HUDEP-2 (cell line): ENCODE results near the gene NFILZ.

ENCODE experiments used
- DNase-seq, 76 experiments: peaks; one replicate each; lab custom pipeline; 2025; ENCODE audit not compliant: unreplicated experiment in 76 of 76; lab: John Stamatoyannopoulos, UW

NFILZ gene

DNA sequence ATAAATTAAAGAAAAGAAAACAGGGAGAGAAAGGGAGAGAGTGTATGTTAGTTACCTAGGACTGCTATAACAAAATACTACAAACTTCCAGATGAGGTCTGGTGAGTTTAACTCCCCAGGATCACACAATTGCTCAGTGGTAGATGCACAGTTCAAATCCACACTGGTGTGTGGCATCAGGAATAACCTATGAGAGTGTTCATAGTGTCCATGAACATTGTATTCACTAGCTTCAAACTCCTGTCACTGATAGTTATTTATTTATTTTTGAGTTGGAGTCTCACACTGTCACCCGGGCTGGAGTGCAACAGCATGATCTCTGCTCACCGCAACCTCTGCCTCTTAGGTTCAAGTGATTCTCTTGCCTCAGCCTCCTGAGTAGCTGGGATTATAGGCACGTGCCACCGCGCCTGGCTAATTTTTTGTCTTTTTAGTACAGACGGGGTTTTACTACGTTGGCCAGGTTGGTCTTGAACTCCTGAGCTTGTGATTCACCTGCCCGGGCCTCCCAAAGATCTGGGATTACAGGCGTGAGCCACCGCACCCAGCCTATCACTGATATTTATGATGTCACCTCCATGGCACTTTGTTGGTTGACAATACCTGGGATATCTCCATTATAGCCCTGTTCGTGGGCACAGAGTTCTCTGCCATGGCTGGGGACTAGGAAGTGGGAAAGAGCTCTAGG is at the start of gene NFILZ:
TSS of gene NFILZ (plus strand) at position 638 of the 688 bp plus-strand sequence. CDS start 46,133 bp downstream, outside the sequence.
- DNase-seq, result no peak

GRCh38 chr19:8580710-8581281 is 49.6 kb upstream of the NFILZ start:
- peak in 68 of 76 experiments; percentile 24 to 88 (median 72) for DNase-seq

DNA sequence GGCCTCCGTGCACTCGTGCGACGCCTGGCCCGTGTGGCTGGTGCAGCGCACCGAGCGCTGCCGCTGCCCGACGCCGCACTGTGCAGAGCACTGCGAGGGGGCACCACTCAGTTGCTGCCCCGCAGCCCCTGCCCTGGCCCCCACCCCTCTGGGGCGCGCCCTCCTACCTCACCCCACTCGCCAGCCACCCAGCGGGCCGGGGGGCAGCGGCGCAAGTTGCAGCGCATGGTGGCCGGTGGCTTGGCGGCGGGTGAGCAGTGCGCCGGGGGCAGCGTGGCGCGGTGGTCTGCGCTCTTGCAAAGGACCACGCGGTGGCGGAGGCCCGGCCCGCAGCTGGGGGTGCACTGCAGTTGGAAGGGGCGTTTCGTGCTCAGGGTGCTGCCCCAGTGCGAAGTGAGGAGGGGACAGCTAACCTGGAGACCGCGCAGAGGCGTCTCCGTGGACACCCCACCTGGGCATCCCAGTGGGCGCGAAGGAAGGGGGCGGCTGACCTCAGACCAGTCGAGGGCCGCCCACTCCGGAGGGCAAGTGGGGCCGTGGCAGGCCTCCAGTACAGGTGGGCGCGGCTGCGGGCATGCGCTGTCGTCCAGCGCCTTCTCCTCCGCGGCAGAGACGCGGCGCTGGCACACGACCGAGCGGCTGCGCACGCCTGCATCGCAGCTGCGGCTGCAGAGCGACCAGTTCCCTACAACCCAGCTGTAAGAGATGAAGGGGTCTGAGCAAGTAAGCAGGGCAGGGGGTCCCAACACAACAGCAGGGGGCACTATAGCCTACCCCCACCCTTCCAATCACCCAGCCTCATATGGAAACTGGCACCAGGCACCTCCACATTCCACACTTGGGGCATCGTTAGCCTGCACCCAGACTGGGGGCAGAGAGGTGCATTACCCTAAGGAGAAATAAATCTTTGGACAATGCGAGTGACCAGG is 45.2 kb upstream of the NFILZ start:
- DNase-seq, result no peak

GRCh38 chr19:8585894-8586750 is 44.3 kb upstream of the NFILZ start:
- DNase-seq, result peak in 58 of 76 experiments; percentile 14 to 83 (median 58)

GRCh38 chr19:8589177-8589714 is 41.2 kb upstream of the NFILZ start:
- no peak for DNase-seq

- DNase-seq, result peak in 70 of 76 experiments; percentile 33 to 95 (median 82)
Observed at GRCh38 chr19:8592231-8593009, 38.0 kb upstream of the NFILZ start.

- DNase-seq, result no peak
Observed at GRCh38 chr19:8593931-8594330, 36.5 kb upstream of the NFILZ start.

- DNase-seq, result no peak
Observed at GRCh38 chr19:8595651-8596050, 34.8 kb upstream of the NFILZ start.

- DNase-seq, result no peak
Observed at GRCh38 chr19:8596168-8596567, 34.3 kb upstream of the NFILZ start.

- no peak for DNase-seq
Observed at GRCh38 chr19:8600064-8600463, 30.4 kb upstream of the NFILZ start.

DNA sequence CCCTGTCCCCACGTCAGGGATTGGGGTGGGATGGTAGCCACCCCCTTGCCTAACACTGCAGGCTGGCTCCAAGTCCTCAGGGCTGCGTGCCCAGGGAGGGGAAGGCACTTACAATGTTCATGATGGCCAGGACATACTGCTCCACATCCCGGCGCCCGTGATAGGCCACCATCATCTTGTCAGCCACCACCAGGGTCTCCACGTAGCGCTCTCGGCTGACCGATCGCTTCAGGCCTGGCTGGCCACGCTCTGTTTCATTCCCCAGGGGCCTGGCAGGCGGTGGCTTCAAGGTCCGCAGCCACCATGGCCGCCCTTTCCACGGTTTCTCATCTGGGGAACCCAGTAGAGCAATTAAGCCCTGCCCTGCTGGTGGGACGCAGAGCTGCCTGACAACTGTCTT is 29.6 kb upstream of the NFILZ start:
- DNase-seq, result no peak

DNA sequence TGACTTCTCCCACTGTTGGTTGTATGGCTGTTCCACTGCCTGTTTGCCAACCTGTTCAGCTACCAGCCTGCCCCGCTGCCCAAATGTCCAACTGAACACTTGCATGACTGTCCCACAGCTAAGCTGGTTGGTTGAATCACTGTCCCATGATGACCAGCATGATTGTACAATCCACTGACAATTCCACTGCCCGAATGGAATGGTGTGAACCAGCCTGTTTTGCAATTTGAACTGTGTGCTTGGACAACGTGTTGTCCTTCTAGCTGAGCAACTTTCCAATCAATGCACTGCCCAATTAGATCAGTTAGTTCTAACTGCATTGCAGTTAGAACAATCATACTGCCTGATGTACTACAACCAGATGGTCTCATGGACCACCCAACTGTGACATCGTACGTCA is 28.6 kb upstream of the NFILZ start:
- no peak for DNase-seq

DNA sequence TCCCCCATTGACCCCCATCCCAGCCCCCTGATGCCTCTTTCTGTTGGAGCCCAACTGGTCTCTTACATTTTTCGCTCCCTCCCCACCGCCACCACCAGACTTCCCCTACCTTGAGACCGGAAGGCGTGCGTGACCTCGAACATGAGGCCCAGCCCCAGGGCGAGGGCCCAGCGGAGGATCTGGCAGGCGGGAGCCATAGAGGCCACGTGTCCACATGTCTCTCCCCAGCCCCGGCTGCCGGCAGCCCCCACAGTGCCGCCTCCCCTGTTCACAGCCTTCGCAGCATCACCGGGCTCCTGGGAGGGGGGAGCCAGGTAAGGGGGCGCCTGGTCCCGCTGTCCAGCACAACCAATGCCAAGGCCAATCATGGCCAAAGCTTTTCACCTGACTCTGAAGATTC is 24.9 kb upstream of the NFILZ start:
- no peak for DNase-seq

- DNase-seq, result peak in 27 of 76 experiments; percentile 6 to 62 (median 27)
Observed at GRCh38 chr19:8607386-8607785, 23.0 kb upstream of the NFILZ start.

DNA sequence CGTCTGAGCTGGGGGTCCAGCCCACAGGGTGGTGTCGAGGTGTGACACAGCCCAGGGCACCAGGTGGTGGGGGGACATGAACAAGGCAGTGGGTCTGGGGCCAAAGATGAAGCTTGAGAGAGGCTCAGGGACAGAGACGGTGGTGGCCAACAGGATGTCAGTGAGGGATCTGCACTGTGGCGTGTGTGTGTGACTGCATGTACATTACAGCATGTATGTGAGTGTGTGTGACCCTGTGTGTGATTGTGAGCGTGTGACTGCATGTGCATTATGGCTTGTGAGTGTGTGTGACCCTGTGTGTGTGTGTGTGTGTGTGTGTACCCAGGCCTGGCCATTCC is 21.5 kb upstream of the NFILZ start:
- no peak for DNase-seq

GRCh38 chr19:8609279-8610040 is 21.0 kb upstream of the NFILZ start:
- DNase-seq, result peak in 12 of 76 experiments; percentile 9 to 35 (median 24)

- DNase-seq, result peak in 6 of 76 experiments; percentile 15 to 39 (median 20)
Observed at GRCh38 chr19:8610041-8610935, 20.1 kb upstream of the NFILZ start, which contains the start of gene ADAMTS10. Gene ADAMTS10, minus strand, starts transcription at chr19:8610715. Its CDS starts 5,005 bp downstream, at chr19:8605710.

DNA sequence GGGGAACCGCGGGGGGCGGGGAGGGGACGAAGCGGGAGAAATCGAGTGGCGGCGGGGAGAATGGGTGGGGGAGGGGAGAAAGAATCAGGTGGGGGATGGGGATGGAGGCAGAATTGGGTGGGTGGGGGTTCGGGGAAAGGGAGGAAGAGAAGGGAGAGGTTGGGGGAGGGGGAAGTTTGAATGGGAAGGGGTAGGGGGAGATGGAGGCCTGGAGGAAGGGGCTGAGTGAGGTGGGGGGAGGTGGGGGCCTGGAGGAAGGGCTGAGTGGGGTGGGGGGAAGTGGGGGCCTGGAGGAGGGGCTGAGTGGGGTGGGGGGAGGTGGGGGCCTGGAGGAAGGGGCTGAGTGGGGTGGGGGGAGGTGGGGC is 19.5 kb upstream of the NFILZ start:
- DNase-seq, result no peak
